HG02798 (cell line): Measurements from ENCODE around the gene ADARB2.

Experiments
- ATAC-seq: cut with Tn5 transposase; IDR thresholded peaks from one replicate; pipeline ENCODE4 v1.9.1; 2021; ENCODE audit warnings: mild to moderate bottlenecking; ENCODE audit not compliant: unreplicated experiment, poor library complexity

Gene ADARB2

GRCh38 chr10:1576467-1577372 lies 160.6 kb downstream of the ADARB2 start:
- ATAC-seq, result no peak

GRCh38 chr10:1575481-1576244 lies 161.7 kb downstream of the ADARB2 start:
- no peak for ATAC-seq

GRCh38 chr10:1574719-1575118 lies 162.6 kb downstream of the ADARB2 start:
- ATAC-seq, result no peak

- no peak for ATAC-seq
Measured at GRCh38 chr10:1573981-1574380, 163.3 kb downstream of the ADARB2 start.

GRCh38 chr10:1573334-1573969 lies 163.9 kb downstream of the ADARB2 start:
- no peak for ATAC-seq

- no peak for ATAC-seq
Measured at GRCh38 chr10:1572519-1573333, 164.6 kb downstream of the ADARB2 start.

GRCh38 chr10:1571587-1572237 lies 165.6 kb downstream of the ADARB2 start:
- no peak for ATAC-seq

GRCh38 chr10:1570416-1571051 lies 166.8 kb downstream of the ADARB2 start:
- ATAC-seq, result no peak

GRCh38 chr10:1569208-1569607 lies 168.1 kb downstream of the ADARB2 start:
- ATAC-seq, result no peak

- no peak for ATAC-seq
Measured at GRCh38 chr10:1567742-1568495, 169.4 kb downstream of the ADARB2 start.

- no peak for ATAC-seq
Measured at GRCh38 chr10:1567152-1567551, 170.2 kb downstream of the ADARB2 start.

- no peak for ATAC-seq
Measured at GRCh38 chr10:1564791-1565190, 172.5 kb downstream of the ADARB2 start.

- no peak for ATAC-seq
Measured at GRCh38 chr10:1563028-1563427, 174.3 kb downstream of the ADARB2 start.

GRCh38 chr10:1561731-1562337 lies 175.5 kb downstream of the ADARB2 start:
- ATAC-seq, result no peak

- no peak for ATAC-seq
Measured at GRCh38 chr10:1560535-1561192, 176.7 kb downstream of the ADARB2 start.

GRCh38 chr10:1559761-1560160 lies 177.6 kb downstream of the ADARB2 start:
- ATAC-seq, result no peak

GRCh38 chr10:1559311-1559710 lies 178.0 kb downstream of the ADARB2 start:
- ATAC-seq, result no peak

GRCh38 chr10:1558906-1559305 lies 178.4 kb downstream of the ADARB2 start:
- ATAC-seq, result no peak
